Spleen (tissue), 7 donors: ENCODE results near the gene EIPR1.

Experiments
- CTCF ChIP-seq, 11 experiments: fragments of 200-600 bp in 7 of 11; fragments of 450-650 bp in 4 of 11; sonication (generic) in 4 of 11; IDR thresholded peaks in 8 of 11; conservative IDR thresholded peaks in 3 of 11; 1 replicate in 7 of 11; 2 replicates in 4 of 11; pipeline versions ENCODE4 v1.4.0 to v1.8.0; 2016 to 2021; ENCODE audit warnings: antibody characterized with exemption in 11 of 11, inconsistent platforms in 4 of 11, mild to moderate bottlenecking in 1 of 11
- POLR2A ChIP-seq, 3 donors: fragments of 450-650 bp; IDR thresholded peaks; one replicate each; pipeline ENCODE4 v1.5.1; 2017; ENCODE audit warnings: antibody characterized with exemption in 3 of 3, mild to moderate bottlenecking in 1 of 3
- donor health status: DM: no; HTN: no; CAD: no; lungs with moderate emphysema.
- donor health status: DM: no; HTN: no; CAD: no.
- donor health status: DM: no; HTN: no; CAD: no.

- TF ChIP-seq CTCF (IDR thresholded peaks at IDR 0.05 in 8 of 11, conservative IDR thresholded peaks at IDR 0.05 in 3 of 11), result no peak
- TF ChIP-seq POLR2A (IDR thresholded peaks at IDR 0.05), result no peak
Observed at GRCh38 chr2:3142210-3142609, 235.4 kb downstream of the EIPR1 start.
